PFSK-1 (cell line): ENCODE results near the gene FMN1.

ENCODE experiments used
- FOXP2 ChIP-seq: optimal IDR thresholded peaks from 2 replicates; pipeline ENCODE3; 2011; ENCODE audit warnings: borderline replicate concordance, control low read depth, inconsistent platforms; ENCODE audit not compliant: insufficient read depth; ENCODE audit errors: extremely low read length, extremely low read depth
- POLR2AphosphoS5 ChIP-seq: IDR thresholded peaks from 2 replicates; pipeline ENCODE4 v1.6.1; 2012; ENCODE audit warnings: low read depth, mild to moderate bottlenecking, control low read depth, low read length, moderate library complexity
- SIN3A ChIP-seq: IDR thresholded peaks from 2 replicates; pipeline ENCODE4 v1.6.1; 2012; ENCODE audit warnings: mild to moderate bottlenecking, low read length, moderate library complexity, borderline replicate concordance; ENCODE audit not compliant: insufficient read depth
- TAF1 ChIP-seq: IDR thresholded peaks from 2 replicates; pipeline ENCODE4 v1.6.1; 2012; ENCODE audit warnings: low read length, control low read depth, borderline replicate concordance; ENCODE audit not compliant: insufficient read depth
- TF ChIP-seq, protein P1 (sequence below), 2 experiments: IDR thresholded peaks; 2 replicates each; pipeline versions ENCODE4 v1.6.1 to v1.8.0; 2011 to 2012; ENCODE audit warnings: low read depth in 2 of 2, low read length in 2 of 2, control low read depth in 1 of 2, inconsistent platforms in 1 of 2, mild to moderate bottlenecking in 1 of 2, moderate library complexity in 1 of 2; ENCODE audit not compliant: insufficient read depth in 1 of 2

The FMN1 gene

GRCh38 chr15:32880642-32881041, 313.9 kb downstream of the FMN1 start:
- TF ChIP-seq SIN3A (no peak), FOXP2 (no peak), TAF1 (no peak), POLR2AphosphoS5 (no peak)
- TF ChIP-seq, protein P1, sequence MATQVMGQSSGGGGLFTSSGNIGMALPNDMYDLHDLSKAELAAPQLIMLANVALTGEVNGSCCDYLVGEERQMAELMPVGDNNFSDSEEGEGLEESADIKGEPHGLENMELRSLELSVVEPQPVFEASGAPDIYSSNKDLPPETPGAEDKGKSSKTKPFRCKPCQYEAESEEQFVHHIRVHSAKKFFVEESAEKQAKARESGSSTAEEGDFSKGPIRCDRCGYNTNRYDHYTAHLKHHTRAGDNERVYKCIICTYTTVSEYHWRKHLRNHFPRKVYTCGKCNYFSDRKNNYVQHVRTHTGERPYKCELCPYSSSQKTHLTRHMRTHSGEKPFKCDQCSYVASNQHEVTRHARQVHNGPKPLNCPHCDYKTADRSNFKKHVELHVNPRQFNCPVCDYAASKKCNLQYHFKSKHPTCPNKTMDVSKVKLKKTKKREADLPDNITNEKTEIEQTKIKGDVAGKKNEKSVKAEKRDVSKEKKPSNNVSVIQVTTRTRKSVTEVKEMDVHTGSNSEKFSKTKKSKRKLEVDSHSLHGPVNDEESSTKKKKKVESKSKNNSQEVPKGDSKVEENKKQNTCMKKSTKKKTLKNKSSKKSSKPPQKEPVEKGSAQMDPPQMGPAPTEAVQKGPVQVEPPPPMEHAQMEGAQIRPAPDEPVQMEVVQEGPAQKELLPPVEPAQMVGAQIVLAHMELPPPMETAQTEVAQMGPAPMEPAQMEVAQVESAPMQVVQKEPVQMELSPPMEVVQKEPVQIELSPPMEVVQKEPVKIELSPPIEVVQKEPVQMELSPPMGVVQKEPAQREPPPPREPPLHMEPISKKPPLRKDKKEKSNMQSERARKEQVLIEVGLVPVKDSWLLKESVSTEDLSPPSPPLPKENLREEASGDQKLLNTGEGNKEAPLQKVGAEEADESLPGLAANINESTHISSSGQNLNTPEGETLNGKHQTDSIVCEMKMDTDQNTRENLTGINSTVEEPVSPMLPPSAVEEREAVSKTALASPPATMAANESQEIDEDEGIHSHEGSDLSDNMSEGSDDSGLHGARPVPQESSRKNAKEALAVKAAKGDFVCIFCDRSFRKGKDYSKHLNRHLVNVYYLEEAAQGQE (IDR thresholded peaks at IDR 0.05; ENCODE audit: insufficient read depth in 1 of 2, low read depth in 2 of 2, low read length in 2 of 2), result no peak

DNA sequence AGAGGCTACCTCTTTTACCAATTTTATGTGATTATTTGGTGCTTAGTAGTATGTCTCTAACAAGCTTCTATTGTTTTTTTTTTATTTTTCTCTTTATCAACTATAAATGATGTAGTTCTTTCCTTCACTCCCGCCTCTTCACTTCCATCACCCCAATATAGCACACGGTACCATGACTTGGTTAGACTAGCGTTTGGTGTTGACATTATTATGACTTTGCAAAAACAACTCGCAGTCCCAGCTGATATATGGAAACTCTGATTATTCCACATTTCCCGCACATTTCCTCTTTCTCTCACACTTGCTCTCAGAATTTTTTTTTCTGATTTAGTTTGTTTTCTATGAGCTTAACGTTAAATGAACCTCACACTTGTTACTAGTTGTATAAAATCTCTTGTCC, 314.5 kb downstream of the FMN1 start:
- TF ChIP-seq POLR2AphosphoS5 (no peak), TAF1 (no peak), SIN3A (no peak), FOXP2 (no peak)
- TF ChIP-seq, protein P1 (IDR thresholded peaks at IDR 0.05; ENCODE audit: insufficient read depth in 1 of 2, low read depth in 2 of 2, low read length in 2 of 2), result no peak

DNA sequence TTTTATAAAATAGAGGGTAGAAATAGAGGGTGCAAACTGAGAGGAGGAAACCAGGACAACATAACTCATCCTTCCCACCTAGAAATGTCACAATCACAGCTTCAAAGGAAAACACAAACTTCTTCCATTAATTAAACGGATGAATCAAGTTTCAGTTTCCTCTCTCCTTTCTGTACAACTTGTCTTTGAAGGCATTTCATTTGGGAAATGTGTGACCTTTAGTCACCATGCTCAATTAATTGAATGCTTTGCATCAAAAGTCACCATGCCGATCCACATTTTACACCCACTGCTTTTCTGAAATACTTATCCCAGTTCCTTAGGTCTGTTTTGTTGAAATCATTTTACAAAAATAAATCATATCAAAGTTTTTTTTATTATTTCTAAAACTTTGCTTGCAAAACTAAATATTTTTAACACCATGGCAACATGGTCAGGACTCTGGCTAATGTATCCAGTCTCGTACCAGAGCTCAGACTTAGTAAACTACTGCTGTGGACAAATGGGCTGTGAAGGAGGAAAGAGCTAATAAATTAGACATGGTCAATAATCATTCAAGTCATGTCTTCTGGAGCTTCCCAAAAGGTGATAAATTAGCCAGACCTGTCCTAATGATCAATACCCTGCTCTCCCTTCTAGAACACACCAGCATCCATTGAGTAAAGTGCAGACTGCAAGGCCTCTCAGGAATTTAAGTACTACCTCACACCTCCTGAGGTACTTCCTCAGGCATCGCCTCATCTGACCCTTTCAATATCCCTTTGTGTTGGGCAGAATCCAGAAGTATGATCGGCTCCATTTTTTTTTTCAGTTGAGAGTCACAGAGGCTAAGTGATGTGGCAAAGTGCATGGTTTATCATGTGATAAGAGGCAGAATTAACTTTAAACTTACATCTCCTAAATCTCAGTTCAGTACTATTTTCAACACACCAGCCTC, 315.4 kb downstream of the FMN1 start:
- TF ChIP-seq POLR2AphosphoS5 (no peak), SIN3A (no peak), TAF1 (no peak), FOXP2 (no peak)
- TF ChIP-seq, protein P1 (IDR thresholded peaks at IDR 0.05; ENCODE audit: insufficient read depth in 1 of 2, low read depth in 2 of 2, low read length in 2 of 2), result no peak

DNA sequence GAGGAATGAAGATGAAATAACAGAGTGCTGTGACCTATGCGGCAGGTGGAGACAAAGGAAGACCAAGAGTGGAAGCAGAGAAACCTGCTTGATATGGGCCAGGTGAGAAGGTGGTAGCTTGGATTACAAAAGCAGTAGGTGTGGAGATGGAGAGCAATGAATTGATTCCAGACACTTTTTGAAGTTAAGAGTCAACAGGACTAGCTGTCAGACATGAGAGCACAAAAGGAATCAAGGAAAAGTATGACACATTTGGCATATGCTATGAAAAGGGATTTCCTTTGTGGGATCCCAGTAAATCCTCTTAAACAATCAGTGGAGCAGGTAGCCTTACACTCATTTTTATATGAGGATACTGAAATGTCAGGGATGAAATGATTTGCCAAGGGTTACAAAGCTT, 316.2 kb downstream of the FMN1 start:
- no peak for TF ChIP-seq POLR2AphosphoS5
- TF ChIP-seq SIN3A, result no peak

- TF ChIP-seq, protein P1 (IDR thresholded peaks at IDR 0.05; ENCODE audit: insufficient read depth in 1 of 2, low read depth in 2 of 2, low read length in 2 of 2), result no peak
- TF ChIP-seq SIN3A (no peak), FOXP2 (no peak), TAF1 (no peak)
These were observed 317.1 kb downstream of the FMN1 start for GRCh38 chr15:32877252-32878019.
